GM23338 (cell line): ENCODE results near the gene DTNBP1. TPM values are rescaled to one million over a fixed set of nuclear protein-coding genes. Genes with fewer than 3 reads are reported as not detected.

Source experiments
- ATAC-seq: fragments of 200-7000 bp; cut with Tn5 transposase; 3 replicates; pipeline ENCODE4 v1.9.1; 2020
- DNase-seq: peaks from one replicate; pipeline ENCODE4 v3.0.0-alpha.2; 2015; ENCODE audit warnings: low spot score
- H2AFZ ChIP-seq: fragments of 200-600 bp; sonication (generic); 2 replicates; pipeline ENCODE4 v1.8.0; 2016; ENCODE audit warnings: antibody characterized with exemption, mild to moderate bottlenecking, moderate library complexity
- H3F3A ChIP-seq: fragments of 200-600 bp; sonication (generic); replicated peaks from 2 replicates; pipeline ENCODE4 v1.8.0; 2017; ENCODE audit warnings: antibody characterized with exemption, mixed run types, low read depth
- H3K27ac ChIP-seq: fragments of 200-600 bp; sonication (generic); 2 replicates; pipeline ENCODE4 v1.6.1; 2016; ENCODE audit warnings: low read depth
- H3K27me3 ChIP-seq: fragments of 200-600 bp; sonication (generic); 2 replicates; pipeline ENCODE4 v1.8.0; 2016; ENCODE audit warnings: mild to moderate bottlenecking, mixed run types, moderate library complexity; ENCODE audit not compliant: insufficient read depth
- H3K36me3 ChIP-seq: fragments of 200-600 bp; sonication (generic); 2 replicates; pipeline ENCODE4 v1.8.0; 2016; ENCODE audit warnings: mild to moderate bottlenecking; ENCODE audit not compliant: insufficient read depth
- H3K4me1 ChIP-seq: fragments of 200-600 bp; sonication (generic); 2 replicates; pipeline ENCODE4 v1.8.0; 2016; ENCODE audit warnings: mild to moderate bottlenecking, moderate library complexity; ENCODE audit not compliant: insufficient read depth
- H3K4me2 ChIP-seq: fragments of 200-600 bp; sonication (generic); 2 replicates; pipeline ENCODE4 v1.7.1; 2017; ENCODE audit warnings: mixed run types
- H3K4me3 ChIP-seq: fragments of 200-600 bp; sonication (generic); 2 replicates; pipeline ENCODE4 v1.6.1; 2016; ENCODE audit warnings: mixed run types
- H3K79me2 ChIP-seq: fragments of 200-600 bp; sonication (generic); replicated peaks from 2 replicates; pipeline ENCODE4 v1.8.0; 2017; ENCODE audit warnings: mild to moderate bottlenecking; ENCODE audit not compliant: insufficient read depth
- H3K9me2 ChIP-seq: fragments of 200-600 bp; sonication (generic); 2 replicates; pipeline ENCODE4 v1.8.0; 2017; ENCODE audit not compliant: insufficient read depth
- H4K20me1 ChIP-seq: fragments of 200-600 bp; sonication (generic); replicated peaks from 2 replicates; pipeline ENCODE4 v1.8.0; 2017; ENCODE audit warnings: mild to moderate bottlenecking; ENCODE audit not compliant: insufficient read depth
- H3K27ac Mint-ChIP-seq: 2 replicates; pipeline ENCODE4 v1.8.0; 2020; ENCODE audit warnings: inconsistent platforms, mild to moderate bottlenecking, moderate library complexity, mixed read lengths
- H3K27me3 Mint-ChIP-seq: 3 replicates; pipeline ENCODE4 v1.8.0; 2022; ENCODE audit warnings: low read depth, mild to moderate bottlenecking, moderate library complexity, mixed read lengths, inconsistent platforms; ENCODE audit not compliant: insufficient read depth, poor library complexity
- H3K36me3 Mint-ChIP-seq: 3 replicates; pipeline ENCODE4 v1.8.0; 2021; ENCODE audit warnings: low read depth, mild to moderate bottlenecking, inconsistent platforms, moderate library complexity, mixed read lengths
- H3K4me1 Mint-ChIP-seq: 3 replicates; pipeline ENCODE4 v1.8.0; 2020; ENCODE audit warnings: mild to moderate bottlenecking, inconsistent platforms, mixed read lengths
- H3K4me3 Mint-ChIP-seq: 3 replicates; pipeline ENCODE4 v1.8.0; 2021; ENCODE audit warnings: moderate library complexity, mild to moderate bottlenecking, inconsistent platforms, mixed read lengths
- H3K9me3 Mint-ChIP-seq: 3 replicates; pipeline ENCODE4 v1.8.0; 2020; ENCODE audit warnings: moderate library complexity, mild to moderate bottlenecking, inconsistent platforms, mixed read lengths
- CREB1 ChIP-seq: fragments of 250-450 bp; sonication (Bioruptor Pico); IDR thresholded peaks from 2 replicates; pipeline ENCODE4 v1.5.0; 2020; ENCODE audit warnings: low read depth, mild to moderate bottlenecking, moderate library complexity
- CTCF ChIP-seq, 2 experiments: fragments of 200-600 bp in 1 of 2; sonication (generic) in 1 of 2; conservative IDR thresholded peaks; 2 replicates each; pipeline versions ENCODE4 v1.5.1 to v1.6.1; 2016 to 2017; ENCODE audit warnings: antibody characterized with exemption in 2 of 2, low read depth in 2 of 2, mild to moderate bottlenecking in 2 of 2, moderate library complexity in 1 of 2
- EZH2 ChIP-seq: fragments of 200-600 bp; sonication (generic); IDR thresholded peaks from one replicate; pipeline ENCODE4 v1.8.0; 2017; ENCODE audit warnings: antibody characterized with exemption, mild to moderate bottlenecking, low read depth; ENCODE audit not compliant: unreplicated experiment
- EZH2phosphoT487 ChIP-seq: fragments of 200-600 bp; sonication (generic); IDR thresholded peaks from one replicate; pipeline ENCODE4 v1.8.1; 2018; ENCODE audit warnings: antibody characterized with exemption; ENCODE audit not compliant: unreplicated experiment
- JUNB ChIP-seq: IDR thresholded peaks from one replicate; pipeline ENCODE4 v1.6.1; 2016; ENCODE audit warnings: antibody characterized with exemption; ENCODE audit not compliant: unreplicated experiment
- NANOG ChIP-seq: IDR thresholded peaks from 2 replicates; pipeline ENCODE4 v1.6.1; 2016; ENCODE audit warnings: antibody characterized with exemption, borderline replicate concordance
- POLR2AphosphoS5 ChIP-seq: IDR thresholded peaks from 2 replicates; pipeline ENCODE4 v1.6.1; 2016; ENCODE audit warnings: antibody characterized with exemption, low read depth
- REST ChIP-seq: IDR thresholded peaks from one replicate; pipeline ENCODE4 v1.6.1; 2018; ENCODE audit warnings: antibody characterized with exemption; ENCODE audit not compliant: unreplicated experiment
- ZNF114 ChIP-seq: fragments of 250-450 bp; sonication (Bioruptor Pico); IDR thresholded peaks from 2 replicates; pipeline ENCODE4 v1.5.0; 2020; ENCODE audit warnings: mild to moderate bottlenecking, moderate library complexity
- ZNF331 ChIP-seq: fragments of 250-450 bp; sonication (Bioruptor Pico); IDR thresholded peaks from 2 replicates; pipeline ENCODE4 v1.5.0; 2020; ENCODE audit warnings: low read depth, mild to moderate bottlenecking, moderate library complexity
- long read RNA-seq: library from polyadenylated mRNA; unstranded; transcript quantifications from one replicate; pipeline ENCODE4 v2.0.0, GENCODE V29; 2020; ENCODE audit not compliant: unreplicated experiment
- polyA plus RNA-seq: library from polyadenylated mRNA; unstranded; fragments of >200 nt; fragmentation: Nextera tagmentation; extraction: Ambion mirVana; gene quantifications from 2 replicates; pipeline ENCODE4 v1.2.1, GENCODE V29; 2016
- total RNA-seq: library from RNA; depleted of rRNA; stranded (reverse); fragments of >200 nt; shearing (Covaris generic); gene quantifications from 2 replicates; pipeline ENCODE4 v1.2.3, GENCODE V29; 2014; rRNA removed

Gene DTNBP1
- total RNA-seq (12.1 and 13.6 TPM in 2 replicates), polyA plus RNA-seq (18.7 and 20.1 TPM in 2 replicates)
- long read RNA-seq, transcript DTNBP1-202 (10 exons, 1,403 nt): major isoform, 9 of 13 reads
- long read RNA-seq, partial matches to known transcripts: 2 of 13 reads
- long read RNA-seq, other reads (novel, unspliced or antisense): 2 of 13 reads

DNA sequence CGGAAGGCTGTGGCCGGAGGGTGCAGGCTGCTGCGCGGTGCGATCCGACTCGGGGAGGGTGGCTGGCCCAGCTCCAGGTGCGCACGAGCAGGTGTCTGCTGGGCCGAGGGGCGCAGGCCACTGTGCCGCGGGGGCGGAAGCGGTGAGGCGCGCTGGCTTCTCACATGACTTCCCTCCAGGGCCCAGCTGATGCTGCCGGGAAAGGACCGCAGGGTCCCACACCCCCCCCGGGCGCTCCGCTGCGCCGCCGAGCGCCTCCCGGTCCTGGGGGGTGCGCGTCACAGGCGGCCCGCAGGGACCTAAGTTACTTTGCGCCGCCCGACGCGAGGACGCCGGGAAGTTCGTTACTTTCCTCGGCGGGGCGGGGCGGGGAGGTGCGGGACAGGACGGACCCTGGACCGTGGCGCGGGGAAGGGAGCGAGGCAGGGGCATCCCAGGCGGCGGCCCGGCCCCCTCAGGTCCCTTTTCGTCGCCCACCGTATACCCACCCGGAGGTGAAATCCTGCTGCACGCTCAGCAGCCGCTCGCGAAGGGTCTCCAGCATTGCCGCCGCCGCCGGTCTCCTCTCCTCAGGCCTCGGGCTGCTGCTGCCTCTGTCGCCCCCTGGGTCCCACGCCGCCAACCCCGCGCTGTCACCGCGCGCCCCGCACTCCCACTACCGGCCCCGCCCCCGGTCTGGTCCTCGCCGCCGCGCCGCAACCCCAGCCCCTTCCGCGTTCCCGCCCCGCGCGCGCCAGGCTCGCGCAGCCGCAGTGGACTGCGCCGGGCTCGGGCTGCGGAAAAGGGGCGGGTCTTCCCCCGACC lies at the start of gene DTNBP1:
Gene DTNBP1, minus strand, starts transcription at position 703 of the 804 bp plus-strand sequence. Its CDS starts 159 bp downstream, at position 544.
- Histone ChIP-seq H3K4me3 (peak within 1 kb of the TSS; percentile 86), H3K27me3 (peaks cover 24% of the 10 kb centered on the region), H3K9me2 (no peaks in the 10 kb centered on the region), H2AFZ (peak within 1 kb of the TSS; percentile 92), H3K36me3 (0 out of 2 replicates have a peak, but pooled peaks cover 6% of the 10 kb centered on the region), H3F3A (peaks cover 10% of the 10 kb centered on the region; the same call in 1 of the 2 replicates), H3K4me2 (peak within 1 kb of the TSS; percentile 85), H4K20me1 (peaks cover 4% of the 10 kb centered on the region; the same call in 1 of the 2 replicates), H3K79me2 (peaks cover 12% of the 10 kb centered on the region; the same call in 1 of the 2 replicates), H3K4me1 (peaks cover 14% of the 10 kb centered on the region), H3K27ac (peak within 1 kb of the TSS; percentile 2; the same call in 1 of the 2 replicates)
- H3K36me3 Mint-ChIP-seq: peaks cover 2% of the 10 kb centered on the region; the same call in 1 of the 3 replicates
- peak within 1 kb of the TSS; percentile 77 for H3K4me3 Mint-ChIP-seq
- no peaks in the 10 kb centered on the region for H3K9me3 Mint-ChIP-seq
- TF ChIP-seq EZH2: no peak
- TF ChIP-seq CTCF (conservative IDR thresholded peaks at IDR 0.05; ENCODE audit: low read depth in 2 of 2): no peak
- TF ChIP-seq POLR2AphosphoS5: peak; percentile 15; the same call in 1 of the 2 replicates
- TF ChIP-seq ZNF114 (CRISPR knock-in tag): no peak
- no peak for TF ChIP-seq EZH2phosphoT487
- no peak for TF ChIP-seq CREB1 (CRISPR knock-in tag)
- no peak for TF ChIP-seq NANOG
- no peak within 1 kb of the TSS for H3K27ac Mint-ChIP-seq
- ATAC-seq (peak; percentile 85), DNase-seq (peak; percentile 80)
- H3K27me3 Mint-ChIP-seq: peaks cover 12% of the 10 kb centered on the region
- H3K4me1 Mint-ChIP-seq: peaks cover 17% of the 10 kb centered on the region

- Histone ChIP-seq H3K79me2 (no peaks in the 10 kb centered on the region), H4K20me1 (no peaks in the 10 kb centered on the region), H3K4me1 (no peaks in the 10 kb centered on the region), H3K4me2 (no peak overlapping the region), H3K27ac (no peak overlapping the region), H3K36me3 (no peaks in the 10 kb centered on the region), H3K9me2 (0 out of 2 replicates have a peak, but pooled peaks cover 12% of the 10 kb centered on the region), H3K27me3 (no peaks in the 10 kb centered on the region), H3F3A (no peaks in the 10 kb centered on the region), H3K4me3 (no peak overlapping the region), H2AFZ (no peak overlapping the region)
- ATAC-seq (no peak), DNase-seq (no peak)
- H3K27me3 Mint-ChIP-seq: peaks cover 6% of the 10 kb centered on the region
- 0 out of 3 replicates have a peak, but pooled peaks cover 2% of the 10 kb centered on the region for H3K4me1 Mint-ChIP-seq
- H3K27ac Mint-ChIP-seq: no peak overlapping the region
- H3K4me3 Mint-ChIP-seq: no peak overlapping the region
- no peak for TF ChIP-seq ZNF331
- TF ChIP-seq NANOG: no peak
- no peak for TF ChIP-seq JUNB
- no peak for TF ChIP-seq REST
- H3K9me3 Mint-ChIP-seq: peaks cover 8% of the 10 kb centered on the region
- H3K36me3 Mint-ChIP-seq: no peaks in the 10 kb centered on the region
Measured at GRCh38 chr6:15709651-15710269, 46.9 kb upstream of the DTNBP1 start.
